Right cardiac atrium (tissue), 5 donors: ENCODE measurements around the gene FAM200C. TPM values are rescaled to one million over a fixed set of nuclear protein-coding genes. Genes with fewer than 3 reads are reported as not detected.
A peak's percentile ranks its signal among the peaks of the same experiment; 100 is the strongest.

Experiments
- ATAC-seq, 2 donors: fragments of 200-7000 bp; cut with Tn5 transposase; one replicate each; pipeline versions ENCODE4 v1.8.0 to v1.9.1; 2020; ENCODE audit warnings: moderate library complexity in 2 of 2, mild to moderate bottlenecking in 1 of 2
- DNase-seq, 3 donors: peaks; one replicate each; pipeline ENCODE4 v3.0.0-alpha.2; 2020
- H3K27ac ChIP-seq: one replicate; pipeline ENCODE4 v1.5.1; 2013; ENCODE audit warnings: mild to moderate bottlenecking, low read length, control low read depth, moderate library complexity
- H3K27me3 ChIP-seq: one replicate; pipeline ENCODE4 v1.6.1; 2013; ENCODE audit not compliant: control insufficient read depth, insufficient read depth
- H3K4me1 ChIP-seq: one replicate; pipeline ENCODE4 v1.6.1; 2013; ENCODE audit warnings: low read length; ENCODE audit not compliant: control insufficient read depth, insufficient read depth
- H3K4me3 ChIP-seq: one replicate; pipeline ENCODE4 v1.5.1; 2013; ENCODE audit warnings: low read length, control low read depth
- H3K9me3 ChIP-seq: one replicate; pipeline ENCODE4 v1.6.1; 2013; ENCODE audit warnings: low read length; ENCODE audit not compliant: control insufficient read depth
- WGBS: extraction: QIAGEN DNeasy Blood & Tissue Kit; methylation state at CpG from one replicate; pipeline ENCODE4 v1.1.7; 2013; 5-methylcytosine and 5-hydroxymethylcytosine counted together
- intact Hi-C, 4 donors: fragments of 100-400 bp; cut with DNase I; formaldehyde crosslinking; loops; one replicate each; pipeline versions ENCODE4 v1.11.0 to v1.14.0; 2022 to 2023
- long read RNA-seq, 4 donors: library from polyadenylated mRNA; unstranded; transcript quantifications; one replicate each; pipeline ENCODE4 v2.0.0, GENCODE V29; 2020 to 2021
- polyA plus RNA-seq: library from polyadenylated mRNA; stranded (reverse); fragments of 200-250 nt; gene quantifications from one replicate; pipeline ENCODE4 v1.2.3, GENCODE V29; 2013
- total RNA-seq, 4 donors: library from RNA; stranded (reverse); fragmentation: NEBNext Ultra II Directional; extraction: Animal tissue kit (Norgen Biotek cat#: 25700); gene quantifications; one replicate each; pipeline ENCODE4 v1.2.1, GENCODE V29; 2021
- donor health status: healthy with polysubstance abuse.
- donor health status: DM: no; HTN: yes; CAD: no.
- donor health status: DM: no; HTN: no; CAD: no.
- donor health status: DM: no; HTN: yes; CAD: no; lungs with severe emphysema.
- donor health status: DM: yes; HTN: yes; CAD: no.

FAM200C gene
- total RNA-seq (1 to 10 TPM; 3.3 to 6.0 (median 4.5) TPM), polyA plus RNA-seq (3.4 TPM)
- long read RNA-seq, donor 1, transcript ZBED8-201 (2 exons, 2,851 nt), result major isoform, 27 of 30 reads
- long read RNA-seq, donor 1, partial matches to known transcripts, result 1 of 30 reads
- long read RNA-seq, donor 1, other reads (novel, unspliced or antisense), result 2 of 30 reads
- long read RNA-seq, donor 2, transcript ZBED8-201 (2 exons, 2,851 nt), result major isoform, 11 of 11 reads
- long read RNA-seq, donor 2, partial matches to known transcripts, result 0 of 11 reads
- long read RNA-seq, donor 2, other reads (novel, unspliced or antisense), result 0 of 11 reads
- long read RNA-seq, donor 3, transcript ZBED8-201 (2 exons, 2,851 nt), result major isoform, 43 of 51 reads
- long read RNA-seq, donor 3, partial matches to known transcripts, result 0 of 51 reads
- long read RNA-seq, donor 3, other reads (novel, unspliced or antisense), result 4 of 51 reads
- long read RNA-seq, donor 4, transcript ZBED8-201 (2 exons, 2,851 nt), result major isoform, 10 of 11 reads
- long read RNA-seq, donor 4, partial matches to known transcripts, result 0 of 11 reads
- long read RNA-seq, donor 4, other reads (novel, unspliced or antisense), result 0 of 11 reads

DNA sequence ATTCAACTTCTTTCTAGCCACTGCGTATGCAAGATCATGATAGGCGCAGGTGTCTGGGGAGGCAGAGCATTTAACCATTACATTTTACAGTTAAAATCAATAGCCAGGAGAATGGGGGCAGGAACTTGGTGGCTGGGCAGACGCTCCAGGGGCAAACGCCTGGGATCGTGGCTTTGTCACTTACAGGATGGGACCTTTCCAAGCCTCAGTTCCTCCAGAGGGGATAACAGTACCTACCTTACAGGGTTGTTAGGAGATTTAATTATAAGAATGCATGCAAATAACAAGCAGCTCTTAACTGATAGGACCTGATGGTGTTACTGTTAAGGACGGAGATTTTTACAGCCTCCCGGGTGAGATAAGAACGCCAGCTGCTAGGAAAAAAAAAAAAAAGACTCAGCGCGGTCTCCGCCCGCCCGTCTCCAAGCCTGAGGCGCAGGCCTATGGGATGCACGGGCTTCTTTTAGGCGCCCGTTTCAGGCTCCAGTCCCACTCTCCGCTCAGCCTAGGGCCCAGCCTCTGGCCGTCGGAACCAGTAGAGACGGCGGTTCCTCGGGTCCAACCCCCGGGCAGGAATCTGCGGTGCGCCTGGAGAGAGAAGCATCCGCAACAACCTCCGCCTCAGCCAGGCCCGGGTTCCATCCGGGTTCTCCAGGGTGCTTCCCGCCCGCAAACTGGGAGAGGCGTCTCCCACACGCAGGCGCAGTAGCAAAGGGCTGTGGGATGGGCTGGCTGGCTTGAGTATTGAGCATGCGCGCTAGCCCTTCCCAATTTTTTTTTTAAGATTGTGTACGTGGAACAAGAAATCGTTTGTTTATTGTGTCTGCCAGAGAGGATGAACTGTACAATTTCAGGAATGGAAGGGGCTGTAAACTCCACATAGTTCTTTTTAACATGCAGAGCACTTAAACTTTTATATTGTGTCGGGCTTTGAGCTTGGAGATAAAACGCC is at the start of gene FAM200C:
Gene FAM200C (minus strand): TSS at position 653 of the 952 bp plus-strand sequence. CDS start 4,564 bp downstream, outside the sequence.
- DNase-seq (peak; percentile 94 to 97 (median 96)), ATAC-seq (peak; percentile 98 to 99)
- intact Hi-C loops, result no loop called here
- Histone ChIP-seq H3K27me3 (no peaks in the 10 kb centered on the region), H3K4me3 (peak within 1 kb of the TSS; percentile 59), H3K4me1 (peaks cover 3% of the 10 kb centered on the region), H3K9me3 (no peaks in the 10 kb centered on the region), H3K27ac (peak within 1 kb of the TSS; percentile 82)
- whole genome bisulfite sequencing, result under 1% methylated on average over 41 of the region's 41 CpGs

DNA sequence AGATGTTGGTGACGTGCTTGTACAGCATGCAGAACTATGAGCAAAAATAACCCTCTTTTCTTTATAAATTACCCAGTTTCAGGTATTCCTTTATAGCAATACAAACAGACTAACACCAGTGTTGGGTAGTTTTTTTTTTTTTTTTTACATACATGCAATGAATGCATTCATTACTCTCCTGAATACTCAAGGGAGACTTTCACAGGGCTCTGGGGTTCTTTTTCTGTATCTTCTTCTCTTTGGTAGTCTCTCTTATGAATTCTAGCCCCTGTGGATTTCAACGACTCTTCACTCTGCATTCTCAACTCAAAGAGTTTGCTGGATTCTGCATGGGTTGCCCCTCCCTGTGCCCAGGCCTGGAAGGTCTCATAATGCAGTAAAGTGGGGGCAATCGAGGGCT is 49.6 kb upstream of the FAM200C start:
- H3K4me3 ChIP-seq, result no peak overlapping the region
- DNase-seq (no peak), ATAC-seq (no peak)
- H3K4me1 ChIP-seq, result no peaks in the 10 kb centered on the region
- no peaks in the 10 kb centered on the region for H3K9me3 ChIP-seq
- intact Hi-C loops, result no loop called here
- H3K27ac ChIP-seq, result no peak overlapping the region
- WGBS, result 92% methylated on average over 3 of the region's 3 CpGs
- no peaks in the 10 kb centered on the region for H3K27me3 ChIP-seq

DNA sequence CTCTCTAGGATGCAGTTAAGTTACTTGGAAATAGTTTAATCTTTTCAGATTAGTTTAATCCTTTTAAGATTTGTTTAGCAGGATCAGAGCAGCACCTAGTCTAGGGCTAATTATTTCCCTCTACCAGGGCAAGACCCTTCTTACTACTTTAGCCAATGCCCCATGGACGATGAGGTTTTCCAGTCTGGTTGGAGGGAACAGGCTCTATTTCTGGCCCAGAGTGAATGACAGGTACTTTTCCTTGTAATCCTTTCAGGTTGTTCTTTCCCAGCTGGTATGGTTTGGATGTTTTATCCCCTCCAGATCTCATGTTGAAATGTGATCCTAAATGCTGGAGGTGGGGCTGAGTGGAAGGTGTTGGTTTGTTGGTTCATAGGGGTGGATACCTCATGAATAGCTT is 49.0 kb upstream of the FAM200C start:
- Histone ChIP-seq H3K4me3 (no peak overlapping the region), H3K27me3 (no peaks in the 10 kb centered on the region), H3K9me3 (no peaks in the 10 kb centered on the region), H3K27ac (no peak overlapping the region), H3K4me1 (no peaks in the 10 kb centered on the region)
- ATAC-seq, result no peak
- intact Hi-C loops, result no loop called here
- 86% methylated on average over 1 of the region's 1 CpG for WGBS
- DNase-seq, result no peak

DNA sequence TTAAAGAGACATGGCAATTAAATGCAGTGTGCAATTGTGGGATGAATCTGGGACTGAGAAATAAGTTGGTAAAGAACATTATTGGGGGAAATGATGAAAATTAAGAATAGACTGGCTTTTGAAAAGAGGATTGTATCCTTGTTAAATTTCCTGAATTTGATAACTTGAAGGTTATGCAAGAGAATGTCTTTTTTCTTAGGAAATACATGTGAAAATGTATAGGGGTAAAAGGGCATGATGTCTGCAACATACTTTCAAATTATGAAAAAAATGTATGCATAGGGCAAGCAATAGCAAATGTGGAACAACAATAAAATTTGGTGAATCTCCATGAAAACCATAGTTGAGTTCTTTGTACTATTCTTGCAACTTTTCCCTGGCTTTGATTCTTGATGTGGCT is 45.9 kb upstream of the FAM200C start:
- Histone ChIP-seq H3K27me3 (no peaks in the 10 kb centered on the region), H3K27ac (no peak overlapping the region), H3K9me3 (no peaks in the 10 kb centered on the region), H3K4me1 (no peaks in the 10 kb centered on the region), H3K4me3 (no peak overlapping the region)
- intact Hi-C loops, result no loop called here
- DNase-seq (no peak), ATAC-seq (no peak)

DNA sequence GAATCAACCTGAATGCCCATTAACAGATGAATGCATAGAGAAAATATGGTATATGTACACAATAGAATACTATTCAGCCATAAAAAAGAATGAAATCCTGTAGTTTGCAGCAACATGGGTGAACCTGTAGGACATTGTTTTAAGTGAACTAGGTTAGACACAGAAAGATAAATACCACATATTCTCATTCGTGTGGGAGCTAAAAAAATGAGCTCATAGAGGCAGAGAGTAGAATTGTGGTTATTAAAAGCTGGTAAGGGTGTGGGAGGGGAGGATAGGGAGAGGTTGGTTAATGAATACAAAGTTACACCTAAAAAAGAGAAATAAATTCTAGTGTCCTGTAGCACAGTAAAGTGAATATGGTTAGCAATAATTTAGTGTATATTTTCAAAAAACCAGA is 45.3 kb upstream of the FAM200C start:
- intact Hi-C loops, result no loop called here
- Histone ChIP-seq H3K27ac (no peak overlapping the region), H3K27me3 (no peaks in the 10 kb centered on the region), H3K9me3 (no peaks in the 10 kb centered on the region), H3K4me3 (no peak overlapping the region), H3K4me1 (no peaks in the 10 kb centered on the region)
- DNase-seq, result no peak
- ATAC-seq, result no peak
- 80% methylated on average over 1 of the region's 1 CpG for WGBS

DNA sequence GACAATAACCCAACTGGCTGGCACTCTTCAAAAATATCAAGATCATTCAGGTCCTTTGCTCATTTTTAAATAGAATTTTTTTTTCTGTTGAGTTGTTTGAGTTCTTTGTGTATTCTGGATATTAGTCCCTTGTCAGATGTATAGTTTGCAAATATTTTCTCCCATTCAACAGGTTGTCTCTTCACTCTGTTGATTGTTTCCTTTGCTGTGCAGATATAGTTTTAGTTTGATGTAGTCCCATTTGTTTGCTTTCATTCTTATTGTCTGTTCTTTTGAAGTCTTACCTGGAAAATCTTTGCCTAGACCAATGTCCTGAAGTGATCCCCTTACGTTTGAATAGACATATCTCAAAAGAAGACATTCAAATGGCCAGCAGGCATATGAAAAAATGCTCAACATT is 44.6 kb upstream of the FAM200C start:
- no peak overlapping the region for H3K4me3 ChIP-seq
- DNase-seq (no peak), ATAC-seq (no peak)
- H3K27me3 ChIP-seq, result no peaks in the 10 kb centered on the region
- intact Hi-C loops, result no loop called here
- no peak overlapping the region for H3K27ac ChIP-seq
- H3K9me3 ChIP-seq, result no peaks in the 10 kb centered on the region
- 79% methylated on average over 1 of the region's 1 CpG for WGBS
- no peaks in the 10 kb centered on the region for H3K4me1 ChIP-seq

DNA sequence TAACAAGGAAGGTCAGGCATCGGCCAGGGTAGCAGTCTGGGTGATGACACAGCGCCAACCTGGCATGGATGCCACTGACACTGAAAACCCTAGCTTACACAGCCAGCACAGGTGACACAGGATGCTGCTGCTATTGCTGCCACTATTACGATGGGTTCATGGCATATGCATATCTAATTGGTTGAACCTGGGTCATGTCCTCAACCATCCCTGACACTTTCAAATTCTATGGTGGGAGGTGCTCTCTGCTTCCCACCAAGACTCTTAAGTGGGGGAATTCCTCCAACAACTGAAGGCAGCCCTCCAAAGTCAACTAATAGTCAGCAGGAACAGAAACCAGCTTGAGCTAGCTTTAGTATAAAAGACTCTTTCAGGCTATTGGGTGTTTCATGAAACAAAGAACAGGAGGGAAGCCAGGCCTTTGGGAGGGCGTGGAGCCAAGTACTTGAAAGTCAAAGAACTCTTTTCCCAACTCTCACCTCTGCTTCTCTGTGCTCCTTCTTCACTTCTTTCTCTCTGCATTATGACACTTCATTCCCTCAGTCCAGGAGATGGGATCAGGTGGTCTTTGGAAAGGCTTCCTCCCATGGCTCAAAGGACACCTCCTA is 43.1 kb upstream of the FAM200C start:
- intact Hi-C loops, result no loop called here
- ATAC-seq, result no peak
- H3K4me3 ChIP-seq, result no peak overlapping the region
- no peak for DNase-seq
- no peak overlapping the region for H3K27ac ChIP-seq
- 69% methylated on average over 4 of the region's 4 CpGs for WGBS
- no peaks in the 10 kb centered on the region for H3K4me1 ChIP-seq
- H3K27me3 ChIP-seq, result no peaks in the 10 kb centered on the region
- H3K9me3 ChIP-seq, result no peaks in the 10 kb centered on the region

DNA sequence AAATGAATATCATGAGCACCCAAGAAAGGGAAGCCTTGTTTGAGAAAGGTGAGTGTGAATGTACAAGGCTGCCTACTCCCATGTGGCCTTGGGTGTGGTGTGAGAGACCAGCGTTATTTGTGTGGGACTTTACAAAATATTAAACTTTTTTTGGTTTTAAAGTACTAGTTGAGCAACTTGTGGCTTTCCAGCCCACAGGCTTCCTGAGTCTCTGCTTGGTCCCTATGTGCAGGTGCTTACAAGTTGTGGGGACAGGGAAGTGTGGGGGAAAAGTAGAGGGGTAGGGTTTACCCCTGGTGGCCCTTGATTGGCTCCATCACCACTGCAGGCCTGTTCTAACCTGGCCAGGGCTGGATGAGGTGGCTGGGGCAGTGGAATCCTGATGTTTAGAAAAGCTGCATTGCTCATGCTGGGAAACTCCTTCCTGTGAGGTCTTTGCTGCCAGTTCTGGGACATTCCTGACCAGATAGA is 41.5 kb upstream of the FAM200C start:
- DNase-seq (no peak), ATAC-seq (no peak)
- WGBS, result 81% methylated on average over 1 of the region's 1 CpG
- no peaks in the 10 kb centered on the region for H3K9me3 ChIP-seq
- H3K4me1 ChIP-seq, result no peaks in the 10 kb centered on the region
- no peaks in the 10 kb centered on the region for H3K27me3 ChIP-seq
- intact Hi-C loops, result no loop called here
- H3K4me3 ChIP-seq, result no peak overlapping the region
- H3K27ac ChIP-seq, result no peak overlapping the region

DNA sequence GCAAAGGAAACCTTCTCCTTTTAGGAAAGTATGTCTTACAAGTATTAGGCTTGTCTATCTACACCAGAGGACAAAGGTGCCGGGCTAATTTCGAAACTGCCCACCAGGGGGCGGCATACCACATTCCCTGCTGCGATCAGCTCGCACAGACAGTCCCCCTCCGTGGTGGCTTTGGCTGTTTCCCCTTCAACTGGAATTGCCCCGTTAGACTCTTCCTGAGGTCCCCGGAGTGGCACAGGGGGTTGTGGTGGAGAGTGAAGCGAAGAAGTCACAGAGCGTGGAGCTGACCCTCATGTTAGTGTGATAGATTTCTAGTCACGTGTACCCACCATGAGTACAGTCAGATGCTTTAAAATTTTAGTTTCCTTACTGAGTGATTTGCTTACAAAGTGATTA is 39.3 kb upstream of the FAM200C start:
- Histone ChIP-seq H3K9me3 (no peaks in the 10 kb centered on the region), H3K4me3 (peak overlapping the region; percentile 51), H3K4me1 (no peaks in the 10 kb centered on the region), H3K27me3 (no peaks in the 10 kb centered on the region), H3K27ac (no peak overlapping the region)
- under 1% methylated on average over 11 of the region's 11 CpGs for WGBS
- DNase-seq, result peak; percentile 82 to 94 (median 93)
- intact Hi-C loops, result loop anchor here in 1 of 4 donors (10.0 kb wide), 1 partner anchor 66 kb away; no protein-coding TSS in a partner anchor
- peak; percentile 94 to 95 for ATAC-seq

DNA sequence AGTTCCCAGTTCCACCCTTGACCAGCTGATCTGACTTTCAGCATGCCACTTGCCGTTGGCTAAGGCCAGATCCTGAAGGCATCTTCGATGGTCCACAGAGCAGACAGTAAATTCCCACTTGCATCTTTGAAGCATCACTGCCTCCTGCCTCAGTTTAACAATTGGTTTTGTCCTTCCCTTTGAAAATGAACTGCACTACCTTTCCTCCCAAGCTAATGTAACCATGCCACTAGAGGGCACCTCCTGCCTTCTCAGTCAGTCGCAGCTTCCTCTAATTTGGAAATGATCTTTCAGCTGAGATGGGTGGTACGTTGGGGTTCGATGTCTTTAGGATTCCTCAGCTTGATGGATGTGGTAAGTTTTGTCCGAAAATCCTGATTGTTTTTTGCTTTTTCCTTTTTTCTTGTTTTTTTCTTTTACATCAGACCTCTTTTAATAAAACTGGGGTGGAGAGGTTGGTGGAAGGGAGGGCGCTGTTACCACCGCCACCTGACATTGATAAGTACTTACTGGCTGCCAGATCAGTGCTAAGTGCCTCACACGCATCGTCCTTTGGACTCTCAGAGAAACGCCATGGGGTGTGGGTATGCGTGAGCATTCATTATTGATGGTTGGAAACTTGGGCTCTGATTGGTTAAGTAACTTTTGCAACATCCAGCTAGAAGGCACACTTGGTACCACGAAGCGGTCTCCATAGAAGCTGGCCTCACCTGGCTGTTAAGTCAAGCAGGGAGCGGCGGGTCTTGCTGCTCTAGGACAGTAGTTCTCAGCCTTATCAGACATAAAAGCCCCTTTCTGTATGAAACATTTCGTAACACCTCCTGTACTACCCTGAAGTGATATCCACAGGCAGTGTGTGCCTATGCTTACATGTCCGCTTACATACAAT is 38.7 kb upstream of the FAM200C start:
- Histone ChIP-seq H3K27ac (no peak overlapping the region), H3K27me3 (no peaks in the 10 kb centered on the region), H3K4me3 (peak overlapping the region; percentile 51), H3K4me1 (no peaks in the 10 kb centered on the region), H3K9me3 (no peaks in the 10 kb centered on the region)
- DNase-seq (peak in 1 of 3 donors; percentile 55), ATAC-seq (peak; percentile 82 to 85)
- WGBS, result 3% methylated on average over 18 of the region's 18 CpGs
- intact Hi-C loops, result loop anchor here in 1 of 4 donors (10.0 kb wide), 1 partner anchor 66 kb away; no protein-coding TSS in a partner anchor
